Astrocyte (in vitro differentiated cells and primary cell): ENCODE data around the gene FAM237B. TPM values are rescaled to one million over a fixed set of nuclear protein-coding genes. Genes with fewer than 3 reads are reported as not detected.

Experiments
- DNase-seq: peaks from one replicate; pipeline ENCODE4 v3.0.0-alpha.2; 2010; ENCODE audit warnings: low read depth
- FAIRE-seq: peaks from 2 replicates; lab custom pipeline; 2011; peaks lifted over from hg19 to GRCh38; lab: Jason Lieb, UNC
- H2AFZ ChIP-seq: 2 replicates; pipeline ENCODE4 v1.6.0; 2012; ENCODE audit warnings: low read depth, low read length, inconsistent platforms
- H3K27ac ChIP-seq: 2 replicates; pipeline ENCODE4 v1.5.1; 2011; ENCODE audit warnings: low read depth, low read length, inconsistent platforms
- H3K27me3 ChIP-seq: 2 replicates; pipeline ENCODE4 v1.6.0; 2011; ENCODE audit warnings: low read length, inconsistent platforms; ENCODE audit not compliant: insufficient read depth
- H3K36me3 ChIP-seq: 2 replicates; pipeline ENCODE4 v1.5.1; 2011; ENCODE audit warnings: low read length, inconsistent platforms; ENCODE audit not compliant: insufficient read depth
- H3K4me1 ChIP-seq: 2 replicates; pipeline ENCODE4 v1.5.1; 2011; ENCODE audit warnings: low read length, inconsistent platforms; ENCODE audit not compliant: insufficient read depth
- H3K4me2 ChIP-seq: 2 replicates; pipeline ENCODE4 v1.6.0; 2012; ENCODE audit warnings: low read length, inconsistent platforms
- H3K4me3 ChIP-seq: 2 replicates; pipeline ENCODE4 v1.5.1; 2011; ENCODE audit warnings: low read depth, mild to moderate bottlenecking, low read length, inconsistent platforms; ENCODE audit not compliant: insufficient read depth
- H3K79me2 ChIP-seq: 2 replicates; pipeline ENCODE4 v1.6.0; 2012; ENCODE audit warnings: mild to moderate bottlenecking, low read length, inconsistent platforms; ENCODE audit not compliant: insufficient read depth
- H3K9ac ChIP-seq: 2 replicates; pipeline ENCODE4 v1.6.0; 2012; ENCODE audit warnings: mild to moderate bottlenecking, low read length, inconsistent platforms
- H3K9me3 ChIP-seq: 2 replicates; pipeline ENCODE4 v1.5.1; 2012; ENCODE audit warnings: low read depth, mild to moderate bottlenecking, low read length, inconsistent platforms; ENCODE audit not compliant: insufficient read depth
- H4K20me1 ChIP-seq: 2 replicates; pipeline ENCODE4 v1.6.0; 2012; ENCODE audit warnings: low read length, inconsistent platforms; ENCODE audit not compliant: insufficient read depth
- H3K27ac Mint-ChIP-seq: one replicate; pipeline ENCODE4 v1.8.0; 2021; ENCODE audit warnings: mild to moderate bottlenecking, mixed read lengths; ENCODE audit not compliant: unreplicated experiment
- H3K27me3 Mint-ChIP-seq: one replicate; pipeline ENCODE4 v1.8.0; 2021; ENCODE audit warnings: low read depth, mixed read lengths; ENCODE audit not compliant: unreplicated experiment
- H3K36me3 Mint-ChIP-seq: one replicate; pipeline ENCODE4 v1.8.0; 2021; ENCODE audit warnings: low read depth, mixed read lengths; ENCODE audit not compliant: unreplicated experiment
- H3K4me1 Mint-ChIP-seq: one replicate; pipeline ENCODE4 v1.8.0; 2021; ENCODE audit warnings: low read depth, mixed read lengths; ENCODE audit not compliant: unreplicated experiment
- H3K4me3 Mint-ChIP-seq: one replicate; pipeline ENCODE4 v1.8.0; 2021; ENCODE audit warnings: mild to moderate bottlenecking, moderate library complexity, mixed read lengths; ENCODE audit not compliant: unreplicated experiment
- H3K9me3 Mint-ChIP-seq: one replicate; pipeline ENCODE4 v1.8.0; 2021; ENCODE audit warnings: mild to moderate bottlenecking, mixed read lengths; ENCODE audit not compliant: unreplicated experiment
- EZH2 ChIP-seq: IDR thresholded peaks from 2 replicates; pipeline ENCODE4 v1.6.1; 2012; ENCODE audit warnings: mild to moderate bottlenecking, low read length, inconsistent platforms; ENCODE audit not compliant: insufficient read depth
- total RNA-seq: library from RNA; stranded (reverse); gene quantifications from 2 replicates; pipeline ENCODE4 v1.2.1, GENCODE V29; 2021
- TF ChIP-seq, protein P1 (sequence below): IDR thresholded peaks from 2 replicates; pipeline ENCODE4 v1.5.1; 2011; ENCODE audit warnings: low read depth, mild to moderate bottlenecking, inconsistent platforms, low read length, moderate library complexity; ENCODE audit not compliant: insufficient read depth

FAM237B gene
- total RNA-seq, 1 donor from 2014 or later: not detected

DNA sequence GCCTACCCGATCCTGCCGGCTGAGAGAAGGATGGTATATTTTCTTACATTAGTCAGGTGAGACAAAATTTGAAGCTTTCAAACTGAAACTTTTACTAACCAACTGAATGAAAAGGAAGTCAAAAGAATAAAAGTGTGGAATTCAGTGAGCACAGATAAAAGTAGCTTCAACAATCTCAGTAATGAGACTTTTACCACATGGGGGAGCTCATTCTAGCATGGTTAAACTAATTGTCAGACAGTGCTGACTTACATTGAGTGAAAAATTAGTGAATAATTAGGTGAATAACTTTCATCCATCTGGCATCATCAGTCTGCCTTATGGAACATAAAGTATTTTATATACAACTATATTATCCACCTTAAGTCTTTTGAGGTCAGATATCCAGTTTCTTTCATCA is 8.4 kb downstream of the FAM237B start:
- H3K27ac Mint-ChIP-seq: no peak overlapping the region
- H3K9me3 Mint-ChIP-seq: no peaks in the 10 kb centered on the region
- no peaks in the 10 kb centered on the region for H3K27me3 Mint-ChIP-seq
- H3K4me1 Mint-ChIP-seq: peaks cover 2% of the 10 kb centered on the region
- H3K36me3 Mint-ChIP-seq: no peaks in the 10 kb centered on the region
- no peaks in the 10 kb centered on the region for H3K9me3 ChIP-seq
- H3K27me3 ChIP-seq: no peaks in the 10 kb centered on the region
- no peak overlapping the region for H2AFZ ChIP-seq
- H3K27ac ChIP-seq: no peak overlapping the region
- DNase-seq (peak; percentile 10), FAIRE-seq (peak; percentile 47)
- H3K36me3 ChIP-seq: no peaks in the 10 kb centered on the region
- TF ChIP-seq, protein P1, sequence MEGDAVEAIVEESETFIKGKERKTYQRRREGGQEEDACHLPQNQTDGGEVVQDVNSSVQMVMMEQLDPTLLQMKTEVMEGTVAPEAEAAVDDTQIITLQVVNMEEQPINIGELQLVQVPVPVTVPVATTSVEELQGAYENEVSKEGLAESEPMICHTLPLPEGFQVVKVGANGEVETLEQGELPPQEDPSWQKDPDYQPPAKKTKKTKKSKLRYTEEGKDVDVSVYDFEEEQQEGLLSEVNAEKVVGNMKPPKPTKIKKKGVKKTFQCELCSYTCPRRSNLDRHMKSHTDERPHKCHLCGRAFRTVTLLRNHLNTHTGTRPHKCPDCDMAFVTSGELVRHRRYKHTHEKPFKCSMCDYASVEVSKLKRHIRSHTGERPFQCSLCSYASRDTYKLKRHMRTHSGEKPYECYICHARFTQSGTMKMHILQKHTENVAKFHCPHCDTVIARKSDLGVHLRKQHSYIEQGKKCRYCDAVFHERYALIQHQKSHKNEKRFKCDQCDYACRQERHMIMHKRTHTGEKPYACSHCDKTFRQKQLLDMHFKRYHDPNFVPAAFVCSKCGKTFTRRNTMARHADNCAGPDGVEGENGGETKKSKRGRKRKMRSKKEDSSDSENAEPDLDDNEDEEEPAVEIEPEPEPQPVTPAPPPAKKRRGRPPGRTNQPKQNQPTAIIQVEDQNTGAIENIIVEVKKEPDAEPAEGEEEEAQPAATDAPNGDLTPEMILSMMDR: peak; percentile 22
- TF ChIP-seq EZH2: no peak
- H3K4me1 ChIP-seq: no peaks in the 10 kb centered on the region
- no peak overlapping the region for H3K4me2 ChIP-seq
- no peak overlapping the region for H3K4me3 ChIP-seq
- H3K9ac ChIP-seq: no peak overlapping the region
- H4K20me1 ChIP-seq: no peaks in the 10 kb centered on the region
- H3K79me2 ChIP-seq: no peaks in the 10 kb centered on the region
- H3K4me3 Mint-ChIP-seq: no peak overlapping the region

DNA sequence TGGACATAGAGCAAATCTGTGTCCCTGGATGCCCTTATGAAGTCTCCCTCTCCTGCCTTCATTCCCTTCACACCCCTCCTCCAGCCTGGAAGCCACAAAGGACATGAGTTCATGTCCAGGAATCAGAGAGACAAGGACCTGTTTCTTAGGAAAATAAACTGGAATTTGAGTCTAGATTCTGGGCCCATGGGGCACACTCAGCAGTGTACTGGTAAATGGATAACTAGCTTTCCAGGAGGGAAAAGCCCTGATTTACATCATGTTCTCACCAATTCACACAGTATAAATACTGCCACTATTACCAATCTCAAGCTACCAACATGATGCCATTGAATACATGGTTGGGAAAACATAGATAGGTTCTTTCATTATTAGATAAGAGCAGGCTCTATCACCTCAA is 9.9 kb downstream of the FAM237B start:
- no peaks in the 10 kb centered on the region for H3K4me1 ChIP-seq
- H2AFZ ChIP-seq: no peak overlapping the region
- H3K27ac Mint-ChIP-seq: no peak overlapping the region
- no peak overlapping the region for H3K9ac ChIP-seq
- no peak overlapping the region for H3K4me3 ChIP-seq
- no peak overlapping the region for H3K27ac ChIP-seq
- no peak overlapping the region for H3K4me3 Mint-ChIP-seq
- H3K4me1 Mint-ChIP-seq: peaks cover 2% of the 10 kb centered on the region
- TF ChIP-seq, protein P1: no peak
- TF ChIP-seq EZH2: no peak
- no peaks in the 10 kb centered on the region for H4K20me1 ChIP-seq
- no peaks in the 10 kb centered on the region for H3K9me3 ChIP-seq
- H3K27me3 ChIP-seq: no peaks in the 10 kb centered on the region
- DNase-seq (no peak), FAIRE-seq (no peak)
- H3K36me3 Mint-ChIP-seq: no peaks in the 10 kb centered on the region
- H3K27me3 Mint-ChIP-seq: no peaks in the 10 kb centered on the region
- H3K79me2 ChIP-seq: no peaks in the 10 kb centered on the region
- H3K36me3 ChIP-seq: no peaks in the 10 kb centered on the region
- H3K9me3 Mint-ChIP-seq: no peaks in the 10 kb centered on the region
- no peak overlapping the region for H3K4me2 ChIP-seq

DNA sequence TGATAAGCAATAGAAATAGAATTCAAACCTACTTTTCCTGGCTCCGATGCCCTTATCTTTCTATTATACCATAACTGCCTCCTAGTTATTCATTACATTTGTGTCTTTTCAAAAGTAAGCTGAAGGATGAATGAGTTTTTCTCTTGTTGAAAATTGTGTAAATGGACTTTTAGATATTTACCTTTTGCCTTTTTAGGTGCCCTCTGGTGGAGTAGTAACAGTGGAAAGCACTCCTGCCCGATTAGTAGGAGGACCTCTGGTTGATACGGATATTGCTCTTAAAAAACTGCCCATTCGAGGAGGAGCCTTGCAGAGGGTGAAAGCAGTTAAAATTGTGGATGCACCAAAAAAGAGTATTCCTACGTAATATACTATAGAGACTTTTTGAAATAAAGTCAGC is 11.2 kb downstream of the FAM237B start:
- H3K36me3 Mint-ChIP-seq: no peaks in the 10 kb centered on the region
- H3K9ac ChIP-seq: no peak overlapping the region
- no peaks in the 10 kb centered on the region for H3K36me3 ChIP-seq
- no peaks in the 10 kb centered on the region for H3K9me3 ChIP-seq
- H3K9me3 Mint-ChIP-seq: no peaks in the 10 kb centered on the region
- FAIRE-seq (no peak), DNase-seq (no peak)
- no peaks in the 10 kb centered on the region for H3K27me3 ChIP-seq
- peaks cover 2% of the 10 kb centered on the region for H3K4me1 Mint-ChIP-seq
- no peak overlapping the region for H3K4me3 ChIP-seq
- H3K79me2 ChIP-seq: no peaks in the 10 kb centered on the region
- no peak overlapping the region for H2AFZ ChIP-seq
- H3K4me1 ChIP-seq: no peaks in the 10 kb centered on the region
- no peaks in the 10 kb centered on the region for H4K20me1 ChIP-seq
- H3K4me2 ChIP-seq: no peak overlapping the region
- H3K27ac Mint-ChIP-seq: no peak overlapping the region
- no peak overlapping the region for H3K4me3 Mint-ChIP-seq
- H3K27ac ChIP-seq: no peak overlapping the region
- TF ChIP-seq EZH2: no peak
- TF ChIP-seq, protein P1: no peak
- H3K27me3 Mint-ChIP-seq: no peaks in the 10 kb centered on the region
